GM21423 (cell line): Measurements from ENCODE around the gene CHCHD10.
A peak's percentile ranks its signal among the peaks of the same experiment; 100 is the strongest.

Source experiments
- ATAC-seq: cut with Tn5 transposase; IDR thresholded peaks from one replicate; pipeline ENCODE4 v1.9.1; 2021; ENCODE audit warnings: mild to moderate bottlenecking, moderate library complexity; ENCODE audit not compliant: unreplicated experiment

CHCHD10 gene

DNA sequence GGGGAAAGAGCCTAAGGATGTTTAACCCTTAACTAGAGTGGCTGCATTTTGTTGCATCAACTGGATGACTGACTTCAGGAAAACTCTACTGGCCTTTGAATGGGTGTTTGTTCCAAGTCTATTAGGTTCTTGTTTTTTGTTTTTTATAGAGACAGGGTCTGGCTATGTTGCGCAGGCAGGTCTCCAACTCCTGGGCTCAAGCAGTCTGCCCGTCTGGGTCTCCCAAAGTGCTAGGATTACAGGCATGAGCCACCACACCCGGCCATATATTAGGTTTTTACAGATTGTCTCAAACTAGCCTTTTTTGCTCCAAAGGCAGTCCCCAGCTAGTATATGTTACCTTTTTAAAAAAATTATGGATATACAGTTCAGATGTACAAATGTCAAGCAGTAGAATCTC is 20.1 kb upstream of the CHCHD10 start:
- ATAC-seq, result no peak

DNA sequence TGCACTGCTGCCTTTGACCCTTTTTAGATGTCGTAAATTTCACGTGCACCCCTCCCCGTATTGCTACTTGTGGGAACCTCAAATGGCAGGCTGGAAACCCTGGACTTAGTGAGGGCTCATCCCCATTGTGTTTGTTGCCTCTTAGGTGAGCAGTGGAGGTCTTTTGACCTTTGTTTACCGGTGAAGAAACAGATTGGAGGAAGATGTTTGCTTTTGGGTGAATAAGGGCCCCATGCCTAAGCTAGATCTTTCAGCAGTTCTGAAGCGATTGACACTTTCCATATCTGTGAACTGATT is 19.8 kb upstream of the CHCHD10 start:
- peak; percentile 20 for ATAC-seq

DNA sequence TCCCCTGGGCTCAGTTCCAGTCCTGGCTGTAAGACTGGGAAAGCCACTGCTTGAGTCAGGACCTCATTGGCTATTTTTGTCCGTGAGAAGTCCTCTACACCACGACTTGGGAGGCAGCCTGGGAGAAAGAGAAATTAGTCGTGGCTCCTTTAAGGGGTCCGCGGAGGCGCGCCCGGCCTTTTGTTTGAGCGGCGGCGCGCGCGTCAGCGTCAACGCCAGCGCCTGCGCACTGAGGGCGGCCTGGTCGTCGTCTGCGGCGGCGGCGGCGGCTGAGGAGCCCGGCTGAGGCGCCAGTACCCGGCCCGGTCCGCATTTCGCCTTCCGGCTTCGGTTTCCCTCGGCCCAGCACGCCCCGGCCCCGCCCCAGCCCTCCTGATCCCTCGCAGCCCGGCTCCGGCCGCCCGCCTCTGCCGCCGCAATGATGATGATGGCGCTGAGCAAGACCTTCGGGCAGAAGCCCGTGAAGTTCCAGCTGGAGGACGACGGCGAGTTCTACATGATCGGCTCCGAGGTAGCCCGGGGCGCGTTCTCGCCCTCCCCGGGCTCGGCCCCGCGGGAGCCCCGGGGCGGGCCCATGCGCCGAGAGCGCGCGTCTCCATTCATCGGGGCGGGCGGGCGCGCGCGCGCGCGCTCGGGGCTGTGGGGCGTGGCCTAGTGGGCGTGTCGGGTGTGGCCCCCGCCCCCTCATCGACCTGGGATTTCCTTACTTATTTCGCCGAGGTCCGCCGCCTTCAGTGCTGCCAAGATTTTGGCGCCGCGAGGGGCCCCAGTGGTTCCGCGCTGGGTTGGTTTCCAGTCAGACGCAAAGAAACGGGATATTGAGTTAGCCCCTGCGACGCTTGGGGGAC is 19.2 kb upstream of the CHCHD10 start, which contains the start of gene SMARCB1:
Gene SMARCB1 (plus strand): TSS at position 215 of the 848 bp plus-strand sequence. CDS start 204 bp downstream, at position 419.
- peak; percentile 71 for ATAC-seq

DNA sequence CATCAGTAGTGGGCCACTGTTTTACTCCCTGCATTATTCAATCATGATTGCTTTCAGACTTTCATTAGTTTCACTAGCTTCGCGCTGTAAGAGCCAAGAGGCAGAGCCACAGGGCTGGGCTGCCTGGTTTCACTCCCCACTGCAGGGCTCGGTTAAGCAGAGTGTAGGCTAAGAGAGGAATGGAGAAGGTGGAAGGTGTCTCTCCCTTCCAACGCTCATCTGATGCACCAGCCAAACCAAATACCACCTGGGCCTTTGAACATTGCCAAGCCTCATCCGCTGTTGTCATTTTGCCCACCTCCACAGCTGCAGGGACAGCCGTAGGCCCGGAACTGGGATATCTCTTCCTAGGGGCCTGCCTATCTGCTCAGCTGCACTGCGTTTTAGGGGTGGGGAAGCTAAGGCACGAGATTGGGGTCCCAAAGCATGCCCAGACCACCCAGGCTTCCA is 18.5 kb upstream of the CHCHD10 start:
- ATAC-seq, result no peak

DNA sequence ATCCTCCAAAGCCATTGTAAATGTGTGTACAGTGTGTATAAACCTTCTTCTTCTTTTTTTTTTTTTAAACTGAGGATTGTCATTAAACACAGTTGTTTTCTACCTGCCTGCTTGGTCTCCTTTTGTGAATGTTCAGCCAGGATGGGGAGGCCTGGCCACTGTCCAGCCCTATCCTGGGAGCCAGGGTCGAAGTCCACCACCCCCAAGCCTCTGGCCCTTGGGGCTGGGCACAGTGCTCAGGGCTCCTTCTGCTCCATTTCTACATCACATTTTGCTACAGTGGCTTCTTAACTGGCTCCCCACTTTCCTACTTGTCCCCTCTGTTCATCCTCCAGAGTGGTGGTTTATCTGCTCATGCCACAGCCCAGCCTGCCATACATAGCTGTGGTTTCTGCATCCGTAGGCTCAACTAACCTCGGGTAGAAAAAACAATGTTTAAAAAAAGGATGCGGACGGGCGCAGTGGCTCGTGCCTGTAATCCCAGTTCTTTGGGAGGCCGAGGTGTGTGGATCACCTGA is 16.5 kb upstream of the CHCHD10 start:
- no peak for ATAC-seq

DNA sequence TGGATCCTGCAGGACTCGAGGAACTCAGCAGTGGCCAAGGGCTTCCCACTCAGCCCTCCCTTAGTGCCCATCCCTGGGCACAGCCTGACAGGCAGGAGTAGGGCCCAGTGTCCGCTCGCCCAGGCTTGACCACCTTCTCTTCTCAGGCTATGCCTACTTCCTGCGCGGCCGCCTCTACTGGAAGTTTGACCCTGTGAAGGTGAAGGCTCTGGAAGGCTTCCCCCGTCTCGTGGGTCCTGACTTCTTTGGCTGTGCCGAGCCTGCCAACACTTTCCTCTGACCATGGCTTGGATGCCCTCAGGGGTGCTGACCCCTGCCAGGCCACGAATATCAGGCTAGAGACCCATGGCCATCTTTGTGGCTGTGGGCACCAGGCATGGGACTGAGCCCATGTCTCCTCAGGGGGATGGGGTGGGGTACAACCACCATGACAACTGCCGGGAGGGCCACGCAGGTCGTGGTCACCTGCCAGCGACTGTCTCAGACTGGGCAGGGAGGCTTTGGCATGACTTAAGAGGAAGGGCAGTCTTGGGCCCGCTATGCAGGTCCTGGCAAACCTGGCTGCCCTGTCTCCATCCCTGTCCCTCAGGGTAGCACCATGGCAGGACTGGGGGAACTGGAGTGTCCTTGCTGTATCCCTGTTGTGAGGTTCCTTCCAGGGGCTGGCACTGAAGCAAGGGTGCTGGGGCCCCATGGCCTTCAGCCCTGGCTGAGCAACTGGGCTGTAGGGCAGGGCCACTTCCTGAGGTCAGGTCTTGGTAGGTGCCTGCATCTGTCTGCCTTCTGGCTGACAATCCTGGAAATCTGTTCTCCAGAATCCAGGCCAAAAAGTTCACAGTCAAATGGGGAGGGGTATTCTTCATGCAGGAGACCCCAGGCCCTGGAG is 15.7 kb upstream of the CHCHD10 start:
- ATAC-seq, result no peak

DNA sequence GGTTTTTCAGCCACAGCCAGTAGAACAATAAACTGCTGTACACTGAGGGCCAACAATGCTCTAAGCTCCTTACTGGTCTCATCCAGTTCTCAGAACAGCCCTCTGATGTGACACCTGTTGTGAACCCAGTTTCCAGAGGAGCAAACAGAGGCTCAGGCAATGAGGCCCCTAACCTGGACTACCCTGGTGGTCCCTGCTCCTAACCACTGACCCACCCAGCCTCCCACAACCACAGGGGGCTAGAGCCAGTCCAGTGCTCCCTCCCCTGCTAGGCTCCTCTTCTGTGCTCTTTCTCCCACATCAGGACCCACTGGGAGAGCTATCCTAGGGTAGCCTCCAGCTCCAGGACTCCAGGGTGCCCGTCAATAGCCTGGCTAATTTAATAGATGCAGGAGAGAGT is 14.9 kb upstream of the CHCHD10 start:
- no peak for ATAC-seq

DNA sequence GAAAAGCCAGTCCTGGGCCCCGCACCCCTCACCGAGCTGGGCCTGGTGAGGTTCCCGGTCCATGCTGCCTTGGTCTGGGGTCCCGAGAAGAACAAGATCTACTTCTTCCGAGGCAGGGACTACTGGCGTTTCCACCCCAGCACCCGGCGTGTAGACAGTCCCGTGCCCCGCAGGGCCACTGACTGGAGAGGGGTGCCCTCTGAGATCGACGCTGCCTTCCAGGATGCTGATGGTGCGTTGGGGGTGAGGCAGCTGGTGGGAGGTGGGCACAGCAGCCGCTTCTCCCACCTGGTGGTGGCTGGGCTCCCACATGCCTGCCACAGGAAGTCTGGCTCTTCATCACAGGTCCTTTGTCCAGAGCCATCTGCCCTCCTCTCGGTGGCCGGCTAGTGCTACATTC is 14.5 kb upstream of the CHCHD10 start:
- ATAC-seq, result no peak

DNA sequence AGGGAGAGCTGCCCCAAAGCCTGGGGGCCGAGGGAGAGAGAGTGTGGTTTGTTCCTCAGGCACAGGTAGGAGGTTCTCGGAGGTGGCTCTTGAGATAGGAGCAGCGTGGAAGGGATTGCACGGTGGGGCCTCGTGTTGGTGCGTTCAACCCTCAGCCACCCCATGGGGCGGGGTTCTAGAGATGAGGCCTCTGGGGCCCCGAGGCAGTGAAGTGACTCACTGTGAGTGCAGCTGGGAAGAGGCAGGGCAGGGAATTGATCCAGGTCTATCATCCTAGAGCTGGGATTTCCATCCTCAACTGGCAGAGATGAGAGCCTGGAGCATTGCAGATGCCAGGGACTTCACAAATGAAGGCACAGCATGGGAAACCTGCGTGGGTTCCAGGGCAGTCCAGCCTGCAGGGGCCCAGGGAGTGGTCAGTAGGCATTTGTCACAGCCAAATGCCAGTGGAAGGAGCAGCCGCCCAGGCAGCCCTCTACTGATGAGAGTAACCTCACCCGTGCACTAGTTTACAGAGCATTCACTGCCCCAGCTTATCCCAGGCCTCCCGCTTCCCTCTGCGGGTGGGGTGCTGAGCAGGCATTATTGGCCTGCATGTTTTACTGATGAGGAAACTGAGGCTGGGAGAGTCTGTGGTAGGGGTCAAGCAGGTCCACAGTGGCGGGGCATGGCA is 13.9 kb upstream of the CHCHD10 start:
- ATAC-seq, result no peak

DNA sequence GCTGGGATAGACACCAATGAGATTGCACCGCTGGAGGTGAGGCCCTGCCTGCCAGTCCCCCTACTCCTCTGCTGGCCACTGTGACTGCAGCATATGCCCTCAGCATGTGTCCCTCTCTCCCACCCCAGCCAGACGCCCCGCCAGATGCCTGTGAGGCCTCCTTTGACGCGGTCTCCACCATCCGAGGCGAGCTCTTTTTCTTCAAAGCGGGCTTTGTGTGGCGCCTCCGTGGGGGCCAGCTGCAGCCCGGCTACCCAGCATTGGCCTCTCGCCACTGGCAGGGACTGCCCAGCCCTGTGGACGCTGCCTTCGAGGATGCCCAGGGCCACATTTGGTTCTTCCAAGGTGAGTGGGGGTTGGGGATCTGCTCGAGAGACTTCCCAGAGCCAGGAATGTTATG is 13.3 kb upstream of the CHCHD10 start:
- no peak for ATAC-seq

DNA sequence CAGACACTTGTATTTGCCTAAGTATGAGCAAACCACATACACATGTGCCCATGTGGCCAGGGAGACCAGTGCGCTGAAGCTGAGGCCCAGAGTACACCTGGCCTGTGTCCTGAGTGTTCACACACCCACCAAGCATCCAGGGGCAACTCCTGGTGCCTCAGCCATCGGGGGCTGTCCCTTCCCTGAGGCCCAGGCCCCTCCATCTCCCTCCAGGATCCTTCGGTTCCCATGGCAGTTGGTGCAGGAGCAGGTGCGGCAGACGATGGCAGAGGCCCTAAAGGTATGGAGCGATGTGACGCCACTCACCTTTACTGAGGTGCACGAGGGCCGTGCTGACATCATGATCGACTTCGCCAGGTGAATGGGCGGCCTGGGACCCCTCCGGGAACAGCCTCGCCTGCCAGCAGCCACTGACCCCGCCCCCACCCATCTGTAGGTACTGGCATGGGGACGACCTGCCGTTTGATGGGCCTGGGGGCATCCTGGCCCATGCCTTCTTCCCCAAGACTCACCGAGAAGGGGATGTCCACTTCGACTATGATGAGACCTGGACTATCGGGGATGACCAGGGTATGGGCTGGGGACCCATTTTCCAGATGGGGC is 12.5 kb upstream of the CHCHD10 start:
- ATAC-seq, result no peak

DNA sequence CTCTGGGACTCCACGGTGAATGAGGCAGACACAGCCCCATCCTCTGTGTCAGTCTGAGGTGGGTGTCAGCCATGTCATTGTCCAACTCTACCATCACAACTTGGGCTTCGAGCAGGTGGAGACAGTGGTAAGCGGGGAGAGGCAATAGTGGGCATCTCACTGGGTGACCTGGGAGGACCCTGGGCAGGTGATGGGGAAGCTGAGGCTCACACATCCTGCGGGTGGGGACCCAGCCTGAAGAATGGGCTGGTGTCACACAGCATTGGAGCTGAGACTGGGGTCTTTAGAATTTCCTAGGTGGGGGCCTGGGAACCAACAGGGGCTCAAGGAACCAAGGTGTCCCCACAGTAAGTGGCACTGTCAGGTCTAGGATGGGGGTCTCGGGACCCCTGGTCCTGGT is 12.0 kb upstream of the CHCHD10 start:
- ATAC-seq, result no peak

DNA sequence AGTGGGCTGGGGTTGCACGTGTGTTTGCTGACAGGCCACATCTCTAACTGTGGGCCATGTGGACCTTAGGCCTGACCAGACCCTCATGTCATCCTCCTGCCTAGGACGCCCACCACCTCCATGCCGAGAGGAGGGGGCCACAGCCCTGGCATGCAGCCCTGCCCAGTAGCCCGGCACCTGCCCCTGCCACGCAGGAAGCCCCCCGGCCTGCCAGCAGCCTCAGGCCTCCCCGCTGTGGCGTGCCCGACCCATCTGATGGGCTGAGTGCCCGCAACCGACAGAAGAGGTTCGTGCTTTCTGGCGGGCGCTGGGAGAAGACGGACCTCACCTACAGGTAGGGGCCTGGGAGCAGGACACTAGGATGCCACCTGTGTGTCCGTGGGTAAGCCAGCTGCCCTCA is 11.3 kb upstream of the CHCHD10 start:
- ATAC-seq, result no peak

DNA sequence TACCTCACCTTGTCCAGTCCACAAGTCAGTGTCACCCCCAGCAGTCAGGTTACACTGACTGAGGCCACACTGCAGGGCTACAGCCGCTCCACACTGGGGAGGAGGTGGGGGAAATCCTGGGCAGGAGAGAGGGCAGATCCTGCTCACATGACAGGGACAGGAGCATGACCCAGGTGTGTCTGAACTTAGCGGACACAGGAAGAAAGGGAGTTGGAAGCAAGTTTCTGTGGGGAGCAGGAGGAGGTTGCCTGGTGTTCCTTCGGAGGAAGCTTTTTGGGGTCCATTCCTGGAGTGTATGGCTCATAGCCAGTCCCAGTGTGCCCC is 10.8 kb upstream of the CHCHD10 start:
- ATAC-seq, result no peak

DNA sequence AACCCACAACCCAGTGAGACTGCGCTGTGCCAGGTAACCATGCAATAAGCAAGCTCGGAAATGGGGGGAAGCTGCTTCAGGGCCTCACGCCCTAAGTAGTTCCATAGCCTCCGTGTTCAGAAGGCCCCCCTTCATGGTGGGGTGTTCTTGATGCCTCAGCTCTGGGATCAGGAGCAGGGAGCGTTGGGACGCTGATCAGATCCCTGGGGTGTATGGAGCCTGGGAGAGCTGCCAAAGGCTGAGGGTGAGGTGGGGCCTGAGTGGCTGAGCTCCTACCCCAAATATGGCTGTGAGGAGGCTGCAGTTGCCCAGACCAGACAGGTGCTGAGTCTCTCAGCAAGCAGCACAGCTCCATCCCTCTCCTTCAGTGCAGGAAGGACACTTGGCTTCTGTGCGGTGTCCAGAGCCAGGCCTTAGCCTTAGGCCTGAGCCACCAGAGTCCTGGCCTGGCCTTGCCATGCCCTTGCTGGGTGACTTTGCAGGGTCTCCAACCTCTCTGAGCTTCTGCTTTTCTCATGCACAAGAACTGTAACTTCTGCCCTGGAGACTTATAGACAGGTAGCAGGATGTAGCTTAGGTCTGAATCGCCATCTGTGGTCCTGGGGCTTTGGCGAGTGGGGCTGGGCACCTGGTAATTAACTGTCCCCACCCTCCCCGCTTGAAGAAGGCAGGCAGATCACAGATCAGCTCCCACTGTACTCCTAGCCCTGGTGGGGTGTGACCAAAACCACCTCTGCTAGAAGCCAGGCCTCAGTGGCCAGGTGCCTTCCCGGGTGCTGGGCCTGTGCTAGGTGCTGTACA is 10.2 kb upstream of the CHCHD10 start:
- no peak for ATAC-seq

DNA sequence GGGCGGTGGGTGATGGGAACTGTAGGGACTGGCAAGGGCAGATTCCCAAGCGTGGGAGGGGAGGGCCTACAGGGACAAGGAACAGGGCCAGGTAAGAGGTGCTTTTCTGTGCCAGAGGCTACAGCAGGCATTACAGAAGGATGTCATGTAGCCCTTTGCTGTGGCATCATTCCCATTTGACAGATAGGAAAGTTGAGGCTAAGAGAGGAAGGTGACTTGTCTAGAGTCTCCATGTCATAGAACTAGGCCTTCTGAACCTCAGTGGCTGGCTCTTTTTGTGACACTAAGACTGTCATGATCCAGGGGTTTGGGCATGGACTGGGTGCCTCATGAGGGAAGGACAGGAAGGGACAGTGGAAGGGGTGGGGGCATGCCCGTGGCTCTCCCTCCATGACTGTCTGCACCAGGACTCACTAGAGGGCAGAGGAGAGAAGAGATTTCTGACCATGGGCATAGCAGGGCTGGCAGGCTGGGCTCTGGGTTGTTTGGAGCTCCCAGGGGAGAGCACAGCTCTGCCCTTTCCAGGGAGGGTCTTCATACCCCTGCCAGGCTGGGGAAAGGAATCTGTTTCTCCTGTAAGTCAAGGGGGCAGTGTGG is 8.1 kb upstream of the CHCHD10 start:
- no peak for ATAC-seq

DNA sequence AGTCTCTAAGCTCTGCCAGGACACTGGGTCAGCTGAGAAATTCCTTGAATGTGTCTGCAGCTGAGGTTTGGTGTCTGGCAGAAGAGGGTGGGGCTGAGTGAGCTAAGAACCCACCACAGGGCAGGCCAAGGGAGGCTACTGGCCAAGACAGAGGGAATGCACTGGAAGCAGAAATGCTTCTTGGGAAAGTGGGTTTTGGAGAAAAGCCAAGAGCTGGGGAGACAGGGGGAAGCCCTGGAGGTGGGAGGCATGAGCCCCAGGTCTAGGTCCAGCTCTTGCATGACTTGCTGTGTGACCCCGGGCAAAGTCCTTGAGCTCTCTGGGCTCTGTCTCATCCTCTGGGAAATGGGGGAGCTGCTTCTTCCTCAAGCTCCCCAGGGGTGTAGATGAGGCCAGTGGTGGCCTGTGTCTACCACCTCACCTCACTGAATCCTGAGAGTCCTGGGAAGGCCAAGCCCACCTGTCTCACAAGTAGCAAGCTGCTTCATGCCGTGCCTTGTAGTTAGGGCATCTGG is 7.2 kb upstream of the CHCHD10 start:
- no peak for ATAC-seq

DNA sequence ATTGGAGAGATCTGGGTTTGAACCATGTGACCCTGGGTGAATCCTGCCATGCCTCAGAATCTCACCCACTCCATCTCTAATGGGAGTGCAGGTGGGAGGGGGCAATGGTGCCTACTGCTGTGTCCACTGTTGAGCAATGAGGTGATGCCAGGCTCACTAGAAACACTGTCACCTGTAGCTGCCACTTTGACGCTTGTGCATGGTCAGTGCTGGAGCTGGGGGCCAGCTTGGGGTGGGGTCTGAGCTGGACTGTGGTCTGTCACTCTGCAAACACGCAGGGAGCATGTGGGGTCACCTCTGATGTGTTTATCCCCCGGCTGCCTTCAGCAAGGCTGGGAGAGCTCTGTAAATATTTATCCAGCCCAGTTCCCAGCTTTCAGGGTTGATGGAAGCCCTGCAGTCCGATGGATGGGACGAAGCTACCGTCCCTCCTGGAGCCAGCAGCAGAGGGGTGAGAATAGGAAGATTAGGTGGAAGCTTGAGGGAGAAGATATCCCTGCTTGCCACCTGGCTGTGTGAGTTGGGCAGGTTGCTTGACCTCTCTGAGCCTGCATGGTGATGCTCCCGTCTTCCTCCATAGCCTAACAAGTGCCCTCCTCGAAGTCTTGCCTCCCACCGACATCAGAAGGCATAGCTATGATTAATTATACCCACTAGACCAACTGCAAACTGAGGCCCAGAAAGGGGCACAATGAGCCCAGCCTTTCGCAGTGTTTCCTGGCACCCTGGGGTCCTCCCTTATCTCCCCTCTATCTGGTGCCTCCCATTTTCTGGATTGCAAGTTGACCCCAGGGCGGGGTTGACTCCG is 6.5 kb upstream of the CHCHD10 start:
- no peak for ATAC-seq
